GM23338 (cell line): ENCODE measurements around the gene STARD4. TPM values are rescaled to one million over a fixed set of nuclear protein-coding genes. Genes with fewer than 3 reads are reported as not detected.

ENCODE experiments used
- ATAC-seq: fragments of 200-7000 bp; cut with Tn5 transposase; 3 replicates; pipeline ENCODE4 v1.9.1; 2020
- DNase-seq: peaks from one replicate; pipeline ENCODE4 v3.0.0-alpha.2; 2015; ENCODE audit warnings: low spot score
- H2AFZ ChIP-seq: fragments of 200-600 bp; sonication (generic); 2 replicates; pipeline ENCODE4 v1.8.0; 2016; ENCODE audit warnings: antibody characterized with exemption, mild to moderate bottlenecking, moderate library complexity
- H3F3A ChIP-seq: fragments of 200-600 bp; sonication (generic); replicated peaks from 2 replicates; pipeline ENCODE4 v1.8.0; 2017; ENCODE audit warnings: antibody characterized with exemption, mixed run types, low read depth
- H3K27ac ChIP-seq: fragments of 200-600 bp; sonication (generic); 2 replicates; pipeline ENCODE4 v1.6.1; 2016; ENCODE audit warnings: low read depth
- H3K27me3 ChIP-seq: fragments of 200-600 bp; sonication (generic); 2 replicates; pipeline ENCODE4 v1.8.0; 2016; ENCODE audit warnings: mild to moderate bottlenecking, mixed run types, moderate library complexity; ENCODE audit not compliant: insufficient read depth
- H3K36me3 ChIP-seq: fragments of 200-600 bp; sonication (generic); 2 replicates; pipeline ENCODE4 v1.8.0; 2016; ENCODE audit warnings: mild to moderate bottlenecking; ENCODE audit not compliant: insufficient read depth
- H3K4me1 ChIP-seq: fragments of 200-600 bp; sonication (generic); 2 replicates; pipeline ENCODE4 v1.8.0; 2016; ENCODE audit warnings: mild to moderate bottlenecking, moderate library complexity; ENCODE audit not compliant: insufficient read depth
- H3K4me2 ChIP-seq: fragments of 200-600 bp; sonication (generic); 2 replicates; pipeline ENCODE4 v1.7.1; 2017; ENCODE audit warnings: mixed run types
- H3K4me3 ChIP-seq: fragments of 200-600 bp; sonication (generic); 2 replicates; pipeline ENCODE4 v1.6.1; 2016; ENCODE audit warnings: mixed run types
- H3K79me2 ChIP-seq: fragments of 200-600 bp; sonication (generic); replicated peaks from 2 replicates; pipeline ENCODE4 v1.8.0; 2017; ENCODE audit warnings: mild to moderate bottlenecking; ENCODE audit not compliant: insufficient read depth
- H3K9me2 ChIP-seq: fragments of 200-600 bp; sonication (generic); 2 replicates; pipeline ENCODE4 v1.8.0; 2017; ENCODE audit not compliant: insufficient read depth
- H4K20me1 ChIP-seq: fragments of 200-600 bp; sonication (generic); replicated peaks from 2 replicates; pipeline ENCODE4 v1.8.0; 2017; ENCODE audit warnings: mild to moderate bottlenecking; ENCODE audit not compliant: insufficient read depth
- H3K27ac Mint-ChIP-seq: 2 replicates; pipeline ENCODE4 v1.8.0; 2020; ENCODE audit warnings: inconsistent platforms, mild to moderate bottlenecking, moderate library complexity, mixed read lengths
- H3K27me3 Mint-ChIP-seq: 3 replicates; pipeline ENCODE4 v1.8.0; 2022; ENCODE audit warnings: low read depth, mild to moderate bottlenecking, moderate library complexity, mixed read lengths, inconsistent platforms; ENCODE audit not compliant: insufficient read depth, poor library complexity
- H3K36me3 Mint-ChIP-seq: 3 replicates; pipeline ENCODE4 v1.8.0; 2021; ENCODE audit warnings: low read depth, mild to moderate bottlenecking, inconsistent platforms, moderate library complexity, mixed read lengths
- H3K4me1 Mint-ChIP-seq: 3 replicates; pipeline ENCODE4 v1.8.0; 2020; ENCODE audit warnings: mild to moderate bottlenecking, inconsistent platforms, mixed read lengths
- H3K4me3 Mint-ChIP-seq: 3 replicates; pipeline ENCODE4 v1.8.0; 2021; ENCODE audit warnings: moderate library complexity, mild to moderate bottlenecking, inconsistent platforms, mixed read lengths
- H3K9me3 Mint-ChIP-seq: 3 replicates; pipeline ENCODE4 v1.8.0; 2020; ENCODE audit warnings: moderate library complexity, mild to moderate bottlenecking, inconsistent platforms, mixed read lengths
- CREB1 ChIP-seq: fragments of 250-450 bp; sonication (Bioruptor Pico); IDR thresholded peaks from 2 replicates; pipeline ENCODE4 v1.5.0; 2020; ENCODE audit warnings: low read depth, mild to moderate bottlenecking, moderate library complexity
- CTCF ChIP-seq, 2 experiments: fragments of 200-600 bp in 1 of 2; sonication (generic) in 1 of 2; conservative IDR thresholded peaks; 2 replicates each; pipeline versions ENCODE4 v1.5.1 to v1.6.1; 2016 to 2017; ENCODE audit warnings: antibody characterized with exemption in 2 of 2, low read depth in 2 of 2, mild to moderate bottlenecking in 2 of 2, moderate library complexity in 1 of 2
- ETS1 ChIP-seq: IDR thresholded peaks from 2 replicates; pipeline ENCODE4 v1.6.1; 2016; ENCODE audit warnings: antibody characterized with exemption
- EZH2 ChIP-seq: fragments of 200-600 bp; sonication (generic); IDR thresholded peaks from one replicate; pipeline ENCODE4 v1.8.0; 2017; ENCODE audit warnings: antibody characterized with exemption, mild to moderate bottlenecking, low read depth; ENCODE audit not compliant: unreplicated experiment
- EZH2phosphoT487 ChIP-seq: fragments of 200-600 bp; sonication (generic); IDR thresholded peaks from one replicate; pipeline ENCODE4 v1.8.1; 2018; ENCODE audit warnings: antibody characterized with exemption; ENCODE audit not compliant: unreplicated experiment
- JUNB ChIP-seq: IDR thresholded peaks from one replicate; pipeline ENCODE4 v1.6.1; 2016; ENCODE audit warnings: antibody characterized with exemption; ENCODE audit not compliant: unreplicated experiment
- NANOG ChIP-seq: IDR thresholded peaks from 2 replicates; pipeline ENCODE4 v1.6.1; 2016; ENCODE audit warnings: antibody characterized with exemption, borderline replicate concordance
- POLR2AphosphoS5 ChIP-seq: IDR thresholded peaks from 2 replicates; pipeline ENCODE4 v1.6.1; 2016; ENCODE audit warnings: antibody characterized with exemption, low read depth
- REST ChIP-seq: IDR thresholded peaks from one replicate; pipeline ENCODE4 v1.6.1; 2018; ENCODE audit warnings: antibody characterized with exemption; ENCODE audit not compliant: unreplicated experiment
- STAT1 ChIP-seq: IDR thresholded peaks from one replicate; pipeline ENCODE4 v1.6.1; 2016; ENCODE audit warnings: antibody characterized with exemption; ENCODE audit not compliant: unreplicated experiment
- ZNF114 ChIP-seq: fragments of 250-450 bp; sonication (Bioruptor Pico); IDR thresholded peaks from 2 replicates; pipeline ENCODE4 v1.5.0; 2020; ENCODE audit warnings: mild to moderate bottlenecking, moderate library complexity
- ZNF331 ChIP-seq: fragments of 250-450 bp; sonication (Bioruptor Pico); IDR thresholded peaks from 2 replicates; pipeline ENCODE4 v1.5.0; 2020; ENCODE audit warnings: low read depth, mild to moderate bottlenecking, moderate library complexity
- polyA plus RNA-seq: library from polyadenylated mRNA; unstranded; fragments of >200 nt; fragmentation: Nextera tagmentation; extraction: Ambion mirVana; gene quantifications from 2 replicates; pipeline ENCODE4 v1.2.1, GENCODE V29; 2016
- total RNA-seq: library from RNA; depleted of rRNA; stranded (reverse); fragments of >200 nt; shearing (Covaris generic); gene quantifications from 2 replicates; pipeline ENCODE4 v1.2.3, GENCODE V29; 2014

STARD4 gene
- total and polyA plus RNA-seq, 2 experiments from 2014 or later = 25.0 to 92.0 TPM

GRCh38 chr5:111454198-111454622 is 58.1 kb downstream of the STARD4 start:
- no peaks in the 10 kb centered on the region for H3K9me3 Mint-ChIP-seq
- Histone ChIP-seq H3K79me2 (no peaks in the 10 kb centered on the region), H4K20me1 (no peaks in the 10 kb centered on the region), H3K27ac (no peak overlapping the region), H3K4me3 (no peak overlapping the region), H3K36me3 (no peaks in the 10 kb centered on the region), H3K27me3 (no peaks in the 10 kb centered on the region), H3K4me1 (no peaks in the 10 kb centered on the region), H3K4me2 (no peak overlapping the region), H3K9me2 (no peaks in the 10 kb centered on the region; the same call in 1 of the 2 replicates), H2AFZ (no peak overlapping the region), H3F3A (no peaks in the 10 kb centered on the region)
- no peak overlapping the region for H3K4me3 Mint-ChIP-seq
- TF ChIP-seq ZNF331 (no peak), CREB1 (no peak), CTCF (conservative IDR thresholded peaks at IDR 0.05; ENCODE audit: low read depth in 2 of 2) (no peak), POLR2AphosphoS5 (no peak), JUNB (no peak), REST (no peak), STAT1 (no peak), EZH2 (no peak), ZNF114 (CRISPR knock-in tag) (no peak), NANOG (no peak), EZH2phosphoT487 (no peak)
- H3K27ac Mint-ChIP-seq = no peak overlapping the region
- peaks cover 3% of the 10 kb centered on the region; the same call in 1 of the 3 replicates for H3K4me1 Mint-ChIP-seq
- DNase-seq = no peak
- ATAC-seq = no peak
- no peaks in the 10 kb centered on the region for H3K36me3 Mint-ChIP-seq
- H3K27me3 Mint-ChIP-seq = peaks cover 2% of the 10 kb centered on the region

- Histone ChIP-seq H3K27me3 (no peaks in the 10 kb centered on the region), H3K4me2 (no peak overlapping the region), H4K20me1 (no peaks in the 10 kb centered on the region), H3K79me2 (no peaks in the 10 kb centered on the region), H3K27ac (no peak overlapping the region), H3F3A (no peaks in the 10 kb centered on the region), H3K4me1 (no peaks in the 10 kb centered on the region), H3K9me2 (no peaks in the 10 kb centered on the region; the same call in 1 of the 2 replicates), H3K36me3 (no peaks in the 10 kb centered on the region), H3K4me3 (no peak overlapping the region), H2AFZ (no peak overlapping the region)
- Mint-ChIP-seq H3K36me3 (no peaks in the 10 kb centered on the region), H3K27ac (no peak overlapping the region), H3K4me3 (no peak overlapping the region), H3K27me3 (peaks cover 2% of the 10 kb centered on the region), H3K9me3 (no peaks in the 10 kb centered on the region), H3K4me1 (peaks cover 3% of the 10 kb centered on the region; the same call in 1 of the 3 replicates)
- TF ChIP-seq REST (no peak), CREB1 (no peak), EZH2 (no peak), POLR2AphosphoS5 (no peak), JUNB (no peak), ETS1 (no peak)
- ATAC-seq (no peak), DNase-seq (no peak)
These were observed 58.6 kb downstream of the STARD4 start for GRCh38 chr5:111453747-111454146.
